Body of pancreas (tissue), 4 donors: Measurements from ENCODE around the gene FIZ1.

Source experiments
- CTCF ChIP-seq, 7 experiments: fragments of 450-650 bp in 4 of 7; fragments of 200-600 bp in 3 of 7; sonication (generic) in 3 of 7; IDR thresholded peaks; one replicate each; pipeline ENCODE4 v1.5.1; 2016 to 2019; ENCODE audit warnings: antibody characterized with exemption in 7 of 7
- POLR2A ChIP-seq, 3 donors: fragments of 450-650 bp; IDR thresholded peaks; one replicate each; pipeline ENCODE4 v1.6.1; 2016; ENCODE audit warnings: antibody characterized with exemption in 3 of 3, mild to moderate bottlenecking in 2 of 3

- no peak for TF ChIP-seq CTCF (IDR thresholded peaks at IDR 0.05)
- no peak for TF ChIP-seq POLR2A (IDR thresholded peaks at IDR 0.05)
Observed at GRCh38 chr19:55559684-55560083, 39.6 kb downstream of the FIZ1 start.
